Measurements from ENCODE around the gene HLA-B. TPM values are rescaled to one million over a fixed set of nuclear protein-coding genes. Genes with fewer than 3 reads are reported as not detected.

The HLA-B gene
- total RNA-seq, 3 donors from 2014 or later, result 1,294 to 6,470 (median 3,045) TPM

GRCh38 chr6:31340228-31340627, 16.8 kb downstream of the HLA-B start:
- peaks cover 21% of the 10 kb centered on the region for H3K9me3 ChIP-seq
- H3K36me3 ChIP-seq (ENCODE audit: low read depth), result no peaks in the 10 kb centered on the region
- DNase-seq, result no peak
- TF ChIP-seq, protein P1, sequence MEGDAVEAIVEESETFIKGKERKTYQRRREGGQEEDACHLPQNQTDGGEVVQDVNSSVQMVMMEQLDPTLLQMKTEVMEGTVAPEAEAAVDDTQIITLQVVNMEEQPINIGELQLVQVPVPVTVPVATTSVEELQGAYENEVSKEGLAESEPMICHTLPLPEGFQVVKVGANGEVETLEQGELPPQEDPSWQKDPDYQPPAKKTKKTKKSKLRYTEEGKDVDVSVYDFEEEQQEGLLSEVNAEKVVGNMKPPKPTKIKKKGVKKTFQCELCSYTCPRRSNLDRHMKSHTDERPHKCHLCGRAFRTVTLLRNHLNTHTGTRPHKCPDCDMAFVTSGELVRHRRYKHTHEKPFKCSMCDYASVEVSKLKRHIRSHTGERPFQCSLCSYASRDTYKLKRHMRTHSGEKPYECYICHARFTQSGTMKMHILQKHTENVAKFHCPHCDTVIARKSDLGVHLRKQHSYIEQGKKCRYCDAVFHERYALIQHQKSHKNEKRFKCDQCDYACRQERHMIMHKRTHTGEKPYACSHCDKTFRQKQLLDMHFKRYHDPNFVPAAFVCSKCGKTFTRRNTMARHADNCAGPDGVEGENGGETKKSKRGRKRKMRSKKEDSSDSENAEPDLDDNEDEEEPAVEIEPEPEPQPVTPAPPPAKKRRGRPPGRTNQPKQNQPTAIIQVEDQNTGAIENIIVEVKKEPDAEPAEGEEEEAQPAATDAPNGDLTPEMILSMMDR (IDR thresholded peaks at IDR 0.05), result no peak
- intact Hi-C loops (cut with DNase I, micrococcal nuclease), result no loop called here
- H3K4me1 ChIP-seq (ENCODE audit: low read depth), result no peaks in the 10 kb centered on the region
- ATAC-seq, result no peak
- H3K4me3 ChIP-seq, result no peak overlapping the region

DNA sequence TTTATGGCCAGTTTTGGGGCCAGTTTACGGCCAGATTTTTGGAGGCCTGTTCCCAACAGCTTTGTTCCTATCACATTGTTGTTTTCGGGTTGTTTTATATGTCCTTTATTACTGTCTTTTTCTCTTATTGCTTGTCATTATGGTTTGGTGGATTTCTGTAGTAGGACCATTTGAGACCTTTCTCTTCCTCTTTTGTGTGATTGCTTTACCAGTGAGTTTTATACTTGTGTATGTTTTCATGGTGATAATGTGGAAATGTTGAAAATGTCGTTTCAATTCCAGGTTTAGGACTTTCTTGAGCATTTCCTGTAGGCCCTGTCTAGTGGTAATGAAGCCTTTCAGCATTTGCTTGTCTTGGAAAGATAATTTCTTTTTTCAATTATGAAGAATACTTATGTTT, 17.8 kb downstream of the HLA-B start:
- ATAC-seq (no peak), DNase-seq (no peak)
- TF ChIP-seq, protein P1 (IDR thresholded peaks at IDR 0.05), result no peak
- Histone ChIP-seq H3K4me1 (ENCODE audit: low read depth) (no peaks in the 10 kb centered on the region), H3K36me3 (ENCODE audit: low read depth) (no peaks in the 10 kb centered on the region), H3K9me3 (peaks cover 21% of the 10 kb centered on the region), H3K4me3 (no peak overlapping the region)
- intact Hi-C loops (cut with DNase I, micrococcal nuclease), result no loop called here

- Histone ChIP-seq H3K36me3 (ENCODE audit: low read depth) (no peaks in the 10 kb centered on the region), H3K9me3 (peaks cover 21% of the 10 kb centered on the region), H3K4me1 (ENCODE audit: low read depth) (no peaks in the 10 kb centered on the region), H3K4me3 (no peak overlapping the region)
- ATAC-seq, result no peak
- DNase-seq, result no peak
- TF ChIP-seq, protein P1 (IDR thresholded peaks at IDR 0.05), result no peak
- intact Hi-C loops (cut with DNase I, micrococcal nuclease), result no loop called here
These were observed 20.0 kb downstream of the HLA-B start for GRCh38 chr6:31336896-31337496.

GRCh38 chr6:31332637-31333602, 24.1 kb downstream of the HLA-B start:
- ATAC-seq (no peak), DNase-seq (no peak)
- no peaks in the 10 kb centered on the region for H3K4me1 ChIP-seq (ENCODE audit: low read depth)

GRCh38 chr6:31328355-31328960, 28.5 kb downstream of the HLA-B start:
- TF ChIP-seq, protein P1 (IDR thresholded peaks at IDR 0.05), result no peak
- DNase-seq (no peak), ATAC-seq (no peak)
- Histone ChIP-seq H3K9me3 (peaks cover 4% of the 10 kb centered on the region), H3K36me3 (ENCODE audit: low read depth) (no peaks in the 10 kb centered on the region), H3K4me3 (no peak overlapping the region), H3K4me1 (ENCODE audit: low read depth) (no peaks in the 10 kb centered on the region)
- intact Hi-C loops (cut with DNase I, micrococcal nuclease), result no loop called here

More at GRCh38 chr6:31332637-31333602, 24.1 kb downstream of the HLA-B start:
- TF ChIP-seq, protein P1 (IDR thresholded peaks at IDR 0.05), result no peak
- Histone ChIP-seq H3K4me3 (no peak overlapping the region), H3K36me3 (ENCODE audit: low read depth) (no peaks in the 10 kb centered on the region), H3K9me3 (peaks cover 22% of the 10 kb centered on the region)
- intact Hi-C loops (cut with DNase I, micrococcal nuclease), result no loop called here

All from mucosa of descending colon (tissue), 3 donors.